Measurements from ENCODE around the gene C17orf50.
"Not testable (repeated sequence)": the region's sequence is repeated elsewhere in the genome, so short reads cannot be mapped to it uniquely, and the experiment has no call there.

Gene C17orf50

DNA sequence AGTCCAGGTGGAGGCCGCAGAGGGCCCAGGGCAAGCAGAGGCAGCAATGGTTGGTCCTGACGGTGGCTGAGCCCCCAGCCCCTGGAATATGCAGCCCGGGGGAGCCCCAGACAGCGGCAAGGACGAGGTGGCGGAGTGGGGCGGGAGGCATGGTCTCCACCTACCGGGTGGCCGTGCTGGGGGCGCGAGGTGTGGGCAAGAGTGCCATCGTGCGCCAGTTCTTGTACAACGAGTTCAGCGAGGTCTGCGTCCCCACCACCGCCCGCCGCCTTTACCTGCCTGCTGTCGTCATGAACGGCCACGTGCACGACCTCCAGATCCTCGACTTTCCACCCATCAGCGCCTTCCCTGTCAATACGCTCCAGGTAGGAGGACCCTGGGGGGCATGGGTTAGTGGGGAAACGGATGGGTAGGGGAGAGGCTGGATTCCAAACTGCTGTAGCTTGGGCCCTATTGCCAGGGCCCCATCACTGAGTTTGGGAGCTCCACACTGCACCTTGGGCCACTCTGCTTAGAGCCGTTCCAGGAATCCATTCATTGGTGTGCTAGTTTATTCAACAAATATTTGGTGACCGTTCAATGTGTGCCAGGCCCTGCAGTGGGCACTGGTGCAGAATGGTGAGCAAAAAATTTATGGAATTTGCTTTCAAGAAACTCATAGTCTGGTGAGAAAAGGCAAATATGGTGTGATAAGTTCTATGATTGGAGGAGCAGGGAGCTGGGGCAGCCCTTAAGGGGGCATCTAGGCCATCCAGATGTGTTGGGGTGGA is 25.5 kb upstream of the C17orf50 start:
- DNase-seq, result no peak

DNA sequence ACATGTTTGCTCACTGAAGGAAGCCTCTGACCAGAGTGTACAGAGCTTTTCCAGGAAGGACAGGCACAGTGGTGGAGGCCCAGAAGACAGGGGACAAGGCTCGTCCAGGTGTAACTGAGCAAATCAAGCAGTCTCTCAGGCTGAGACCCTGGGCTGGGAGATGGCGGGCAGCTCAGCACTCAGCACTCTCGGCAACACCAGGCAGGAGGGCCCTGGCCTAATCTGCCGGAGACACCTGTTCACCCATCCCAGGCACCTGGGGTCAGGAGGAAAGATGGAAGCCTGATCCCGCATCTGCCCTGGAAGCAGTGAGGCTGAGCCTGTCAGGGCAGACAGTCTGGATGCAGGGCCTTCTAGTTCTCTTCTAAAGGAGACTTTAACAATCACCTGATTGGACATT is 24.5 kb upstream of the C17orf50 start:
- DNase-seq, result no peak

DNA sequence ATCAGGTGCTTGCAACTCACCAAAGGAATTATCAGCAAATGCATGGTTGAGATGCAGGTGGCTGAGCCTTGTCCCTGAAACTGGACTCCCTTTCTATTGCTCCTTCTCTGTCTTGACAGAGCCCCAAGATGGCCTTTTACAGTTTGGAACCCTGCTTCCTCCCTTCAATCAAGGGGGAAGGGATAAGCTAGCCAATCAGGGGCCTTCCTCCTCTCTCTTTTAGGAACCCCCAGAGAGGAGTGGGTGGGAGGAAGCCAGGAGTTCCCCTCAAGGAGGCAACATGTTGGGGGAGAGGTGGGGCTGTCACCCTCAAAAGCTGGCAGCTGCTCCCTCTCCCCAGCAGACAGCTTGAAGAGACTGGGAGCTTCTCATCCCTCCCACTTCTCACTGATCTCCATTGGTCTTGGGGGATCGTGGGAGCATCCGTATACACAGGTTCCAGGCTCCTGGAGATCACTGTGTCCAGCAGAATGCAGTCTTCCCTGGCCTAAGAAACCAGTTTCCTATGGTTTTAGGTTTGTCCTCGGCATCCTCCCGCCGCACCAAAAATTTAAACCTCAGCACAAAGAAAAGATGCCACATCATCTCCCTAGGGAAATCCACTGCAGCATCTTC is 22.1 kb upstream of the C17orf50 start:
- no peak for DNase-seq

DNA sequence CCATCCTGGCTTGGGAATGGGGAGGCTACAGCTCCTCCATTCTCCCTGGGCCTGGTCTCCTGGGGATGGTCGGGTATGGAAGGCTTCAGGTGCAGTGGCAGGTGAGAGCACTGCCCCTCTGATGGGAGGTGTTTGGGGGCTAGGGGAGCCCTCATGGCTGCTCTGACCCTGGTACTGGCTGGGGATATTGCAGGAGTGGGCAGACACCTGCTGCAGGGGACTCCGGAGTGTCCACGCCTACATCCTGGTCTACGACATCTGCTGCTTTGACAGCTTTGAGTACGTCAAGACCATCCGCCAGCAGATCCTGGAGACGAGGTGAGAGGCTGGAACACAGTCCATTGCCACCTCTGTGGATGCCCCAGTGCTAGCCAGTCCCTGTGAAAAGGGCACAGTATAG is 20.5 kb upstream of the C17orf50 start:
- no peak for DNase-seq

DNA sequence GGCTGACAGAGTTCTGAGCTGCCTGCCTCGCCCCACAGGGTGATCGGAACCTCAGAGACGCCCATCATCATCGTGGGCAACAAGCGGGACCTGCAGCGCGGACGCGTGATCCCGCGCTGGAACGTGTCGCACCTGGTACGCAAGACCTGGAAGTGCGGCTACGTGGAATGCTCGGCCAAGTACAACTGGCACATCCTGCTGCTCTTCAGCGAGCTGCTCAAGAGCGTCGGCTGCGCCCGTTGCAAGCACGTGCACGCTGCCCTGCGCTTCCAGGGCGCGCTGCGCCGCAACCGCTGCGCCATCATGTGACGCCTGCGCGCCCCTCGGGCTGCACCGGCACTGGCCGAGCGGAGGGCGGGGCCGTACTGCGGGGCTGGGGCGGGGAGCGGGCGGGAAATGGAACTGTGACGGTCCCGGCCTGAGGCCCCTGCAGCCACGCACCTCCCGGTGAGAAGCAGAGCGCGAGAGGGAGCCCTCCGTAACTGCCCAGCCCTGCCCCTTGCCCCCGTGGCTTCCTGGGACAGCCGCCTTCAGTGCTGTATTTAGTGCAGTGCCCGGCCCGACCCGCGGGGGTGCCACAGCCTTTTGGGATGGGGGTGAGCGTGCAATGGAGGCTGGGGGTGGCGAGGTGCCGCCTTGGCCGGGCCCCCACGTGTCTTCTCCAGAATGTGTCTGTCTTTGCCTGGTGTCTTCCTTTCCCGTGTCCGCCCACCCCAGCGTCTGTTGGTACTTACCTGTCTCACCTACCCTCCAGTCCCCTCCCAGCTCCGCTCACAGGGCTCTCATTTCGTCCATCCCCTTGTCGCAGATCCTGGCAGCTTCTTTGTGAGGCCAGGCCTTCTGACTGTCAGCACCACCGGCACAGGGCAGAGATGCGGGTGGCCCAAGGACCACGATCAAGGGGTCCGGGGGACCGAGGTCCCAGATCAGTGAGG is 19.4 kb upstream of the C17orf50 start:
- DNase-seq, result no peak

DNA sequence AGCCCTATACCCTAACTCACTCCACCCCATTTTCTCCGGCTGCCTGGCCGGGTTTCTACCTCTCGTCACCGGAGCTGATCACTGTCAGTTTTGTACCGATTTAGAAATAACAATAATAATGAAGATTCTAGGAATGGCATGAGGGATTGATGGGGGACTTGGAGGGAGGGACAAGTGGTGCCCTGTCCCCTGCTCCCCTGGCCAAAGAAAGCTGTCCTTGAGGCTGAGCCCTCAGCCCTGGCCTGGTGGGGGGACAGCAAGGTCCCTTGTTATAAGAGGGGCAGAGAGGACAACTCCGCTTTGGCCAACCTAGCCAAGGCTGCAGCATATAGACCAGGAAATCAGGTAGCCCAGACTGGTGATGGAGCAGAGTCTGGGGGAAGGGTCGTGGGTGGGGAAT is 18.2 kb upstream of the C17orf50 start:
- DNase-seq, result no peak

DNA sequence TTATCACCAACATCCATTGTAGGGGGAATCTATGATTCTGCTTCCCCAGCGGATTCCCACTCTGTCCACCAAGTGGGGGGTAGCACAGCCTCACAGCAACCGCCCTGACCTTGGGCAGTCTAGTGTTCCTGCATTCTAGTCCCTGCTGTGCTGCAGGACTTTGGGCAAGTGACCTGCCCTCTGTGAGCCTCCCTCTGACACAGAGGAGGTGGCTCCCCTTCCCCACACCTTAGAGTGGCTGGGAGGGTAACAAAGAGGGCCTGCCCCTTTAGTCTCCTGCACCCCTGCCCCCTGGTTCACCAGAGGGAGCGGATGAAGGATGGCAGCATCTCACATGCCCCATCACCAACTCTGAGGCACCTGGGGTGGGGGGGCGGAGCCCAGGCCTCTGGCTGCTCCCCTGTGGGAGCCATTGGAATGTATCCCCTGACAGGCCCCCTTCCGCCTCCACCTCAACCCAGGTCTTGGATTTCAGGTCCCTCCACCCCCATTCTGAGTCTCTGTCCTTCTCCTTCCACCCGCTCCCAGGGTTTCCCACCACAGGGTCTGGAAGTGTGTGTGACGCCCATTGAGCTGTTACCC is 17.7 kb upstream of the C17orf50 start:
- DNase-seq, result no peak

DNA sequence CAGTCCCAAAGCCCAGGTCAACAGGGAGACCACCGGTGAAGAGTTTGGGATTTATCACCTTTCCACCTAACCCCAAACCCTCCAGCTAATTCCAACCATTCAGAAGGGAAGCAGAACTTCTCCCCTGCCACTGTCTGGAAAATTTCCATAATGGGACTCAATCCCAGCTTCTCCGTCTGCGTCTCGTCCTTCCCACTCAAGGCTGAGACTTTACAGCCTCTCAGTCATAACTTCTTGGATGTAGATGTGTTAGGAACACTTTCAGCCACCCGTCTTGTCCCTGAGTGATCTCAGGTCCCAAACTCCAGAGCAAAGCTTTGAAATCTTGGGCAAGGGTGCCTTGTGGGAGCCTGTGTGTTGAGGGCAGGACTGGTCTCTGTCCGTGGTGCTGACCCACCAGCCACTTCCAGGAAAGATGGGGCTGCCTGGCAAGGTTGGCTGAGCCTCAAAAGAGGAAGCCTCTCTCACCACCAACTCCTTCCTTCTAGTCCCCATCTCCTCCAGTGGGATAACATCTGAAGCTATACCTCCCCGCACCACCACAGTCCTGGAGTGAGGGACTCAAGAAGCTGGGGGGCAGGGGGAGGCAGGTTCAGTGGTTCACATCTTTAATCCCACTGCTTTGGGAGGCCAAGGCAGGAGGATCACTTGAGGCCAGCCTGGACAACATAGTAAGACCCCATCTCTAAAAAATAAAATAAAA is 16.9 kb upstream of the C17orf50 start:
- no peak for DNase-seq

DNA sequence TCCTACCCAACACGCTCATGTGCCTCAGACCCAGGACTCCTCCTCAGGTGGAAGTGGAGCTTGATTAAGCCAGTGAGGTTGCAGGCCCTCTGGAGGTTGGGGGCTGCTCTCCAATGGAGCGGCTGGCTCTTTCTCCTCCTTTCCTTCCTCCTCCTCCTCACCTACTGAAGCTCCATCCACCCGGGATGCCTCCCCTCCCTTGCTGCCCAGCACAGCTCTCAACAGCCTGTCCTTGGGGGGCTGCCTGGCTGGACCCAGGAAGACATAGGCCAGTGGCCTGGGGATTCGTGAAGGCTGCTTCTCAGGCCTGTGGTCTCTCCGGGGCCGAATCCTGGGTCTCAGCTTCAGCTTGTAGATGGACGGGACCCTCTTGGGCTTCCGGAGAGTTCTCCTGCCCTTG is 15.9 kb upstream of the C17orf50 start:
- DNase-seq, result no peak

DNA sequence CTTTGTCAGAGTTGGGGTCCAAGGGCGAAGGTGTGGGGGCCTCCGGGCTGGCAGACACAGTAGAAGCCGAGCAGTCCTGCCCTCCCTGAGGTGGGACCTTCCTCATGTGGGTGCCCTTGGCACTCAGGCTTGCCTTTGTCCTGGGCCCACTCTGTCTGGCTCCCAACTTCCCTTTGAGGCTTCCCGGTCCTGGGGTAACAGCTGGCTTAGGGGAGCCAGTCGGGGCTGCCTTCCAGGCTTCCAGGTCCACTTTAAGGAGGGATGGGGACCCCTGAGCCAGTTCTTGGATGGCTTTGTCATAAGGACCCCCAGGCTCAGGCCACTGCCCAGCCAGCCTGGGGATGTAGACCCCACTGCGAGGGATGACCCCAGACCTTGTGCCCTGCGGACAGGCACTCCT is 15.4 kb upstream of the C17orf50 start:
- DNase-seq, result no peak

DNA sequence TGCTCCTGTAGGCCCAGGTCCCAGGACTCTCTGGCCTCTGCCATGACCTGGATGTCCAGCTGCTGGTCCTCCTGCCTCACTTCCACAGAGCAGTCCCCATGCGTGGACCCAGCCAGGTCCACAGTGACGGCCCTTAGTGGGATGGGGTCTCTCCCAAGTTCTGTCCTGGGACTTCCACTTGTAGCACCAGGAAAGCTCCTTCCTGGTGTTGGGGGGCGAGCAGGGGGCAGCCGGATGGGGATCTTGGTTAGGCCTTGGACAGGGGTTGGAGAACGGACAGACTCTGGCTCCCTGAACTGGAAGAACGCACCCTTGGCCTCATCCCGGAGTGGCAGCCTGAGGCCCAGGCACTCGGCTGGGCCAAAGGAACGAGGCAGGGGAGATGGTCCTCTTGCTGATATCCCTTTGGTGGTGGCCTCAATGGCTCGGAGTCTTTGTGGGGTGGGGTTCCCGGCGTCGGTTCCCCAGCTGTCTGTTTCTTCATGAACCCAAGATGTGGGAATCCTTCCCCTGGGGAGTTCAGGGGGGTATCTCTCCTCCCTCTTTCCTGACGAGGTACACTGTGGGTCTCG is 14.9 kb upstream of the C17orf50 start:
- DNase-seq, result no peak

DNA sequence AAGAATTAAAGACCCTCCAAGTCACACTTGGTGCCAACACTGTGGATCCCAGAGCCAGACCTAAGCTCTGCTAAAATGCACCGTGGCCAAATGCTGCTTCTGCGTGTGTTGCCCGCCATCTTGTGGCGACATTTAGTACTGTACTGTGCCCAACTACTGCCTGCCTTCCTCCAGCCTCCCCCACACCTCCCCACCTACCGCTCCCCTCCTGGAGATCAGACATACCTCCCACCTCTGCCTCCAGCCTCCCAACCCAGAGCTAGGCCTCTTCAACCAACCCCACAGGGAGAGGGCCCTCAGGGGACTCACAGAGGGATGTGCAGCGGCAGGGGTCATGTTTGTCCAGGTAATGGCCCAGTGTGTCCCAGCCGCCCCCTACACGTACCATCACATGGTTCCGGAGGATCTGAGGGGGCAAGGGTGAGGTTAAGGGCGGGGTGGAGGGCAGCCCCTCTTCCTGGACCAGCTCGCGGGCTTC is 13.1 kb upstream of the C17orf50 start:
- DNase-seq, result peak; percentile 69

DNA sequence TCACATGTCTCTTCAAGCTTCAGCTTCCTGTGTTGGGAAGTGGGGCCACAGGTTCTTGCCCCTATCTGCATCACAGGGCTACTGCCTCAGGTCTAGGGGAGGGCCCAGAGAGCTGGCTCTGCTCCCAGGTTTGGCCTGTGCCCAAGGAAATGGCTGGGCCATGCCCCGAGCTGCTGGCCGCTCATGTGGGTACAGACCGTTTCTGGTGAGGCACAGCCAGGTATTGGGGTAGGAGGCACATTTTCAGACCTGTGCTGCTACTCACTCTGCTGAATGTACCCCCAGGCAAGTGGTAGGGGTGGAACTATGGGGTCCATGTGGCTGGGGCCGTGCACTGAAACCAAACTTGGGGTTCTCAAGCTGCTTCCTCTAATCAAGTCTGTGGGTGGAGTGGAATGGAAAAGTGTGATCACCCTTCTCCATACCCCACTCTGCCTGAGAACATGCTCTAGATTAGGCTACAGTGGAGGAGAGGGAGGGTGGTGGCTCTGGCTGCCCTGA is 12.3 kb upstream of the C17orf50 start:
- no peak for DNase-seq

DNA sequence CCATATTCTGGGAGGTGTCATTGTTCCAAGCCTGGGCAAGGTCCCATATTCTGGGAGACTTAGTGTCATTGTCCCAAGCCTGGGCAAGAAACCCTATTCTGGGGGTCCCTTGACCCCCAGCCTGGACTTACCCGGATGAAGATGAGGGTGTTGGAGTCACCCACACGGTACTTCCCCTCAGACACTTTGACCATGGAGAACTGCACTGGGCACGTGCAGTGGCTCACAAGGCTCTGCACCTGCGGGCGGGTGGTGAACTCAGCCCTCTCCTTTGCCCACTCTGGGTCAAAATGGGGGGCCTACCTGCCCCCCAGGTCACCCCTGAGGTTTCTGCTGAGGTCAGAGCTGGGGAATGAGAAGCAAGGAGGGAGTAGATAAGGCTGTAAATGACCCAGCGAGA is 11.7 kb upstream of the C17orf50 start:
- no peak for DNase-seq

DNA sequence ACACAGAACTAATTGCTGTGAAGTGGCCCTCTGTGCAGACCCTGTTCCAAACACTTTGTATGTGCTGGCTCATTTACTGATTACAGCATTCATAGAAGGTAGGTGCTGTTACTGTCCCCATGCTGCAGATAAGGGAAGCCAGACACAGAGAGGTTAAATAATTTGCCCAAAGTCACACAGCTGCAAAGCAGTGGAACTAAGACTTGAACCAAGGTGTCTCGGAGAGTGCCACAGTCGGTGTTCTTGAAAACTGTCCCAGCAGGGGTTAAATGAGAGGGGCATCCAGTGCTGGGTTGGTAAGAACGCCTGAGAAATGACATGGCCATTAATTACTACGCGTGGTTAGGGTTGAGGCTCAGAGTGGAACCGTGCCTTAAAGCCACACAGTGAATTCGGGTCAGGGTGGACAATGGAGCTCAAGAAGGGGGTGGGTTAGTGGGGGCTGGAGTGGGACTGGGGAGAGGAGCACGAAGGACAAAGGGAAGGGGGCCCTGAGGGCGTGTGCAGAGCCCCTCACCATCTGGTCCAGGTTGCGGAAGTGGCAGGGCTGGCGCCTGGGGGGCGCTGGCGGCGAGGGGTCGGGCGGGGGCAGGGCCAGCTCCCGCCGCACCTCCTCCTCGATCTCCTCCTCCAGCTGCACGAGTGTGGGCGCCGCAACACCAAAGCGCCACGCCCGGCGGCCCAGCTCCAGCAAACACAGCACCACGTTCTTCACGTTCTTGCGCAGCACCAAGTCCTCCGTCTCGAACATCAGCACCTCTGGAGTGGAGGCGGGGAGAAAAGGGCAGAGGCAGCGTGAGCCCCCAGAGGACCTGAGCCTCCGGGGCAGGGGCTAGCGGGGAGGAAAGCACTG is 10.9 kb upstream of the C17orf50 start:
- DNase-seq, result no peak

DNA sequence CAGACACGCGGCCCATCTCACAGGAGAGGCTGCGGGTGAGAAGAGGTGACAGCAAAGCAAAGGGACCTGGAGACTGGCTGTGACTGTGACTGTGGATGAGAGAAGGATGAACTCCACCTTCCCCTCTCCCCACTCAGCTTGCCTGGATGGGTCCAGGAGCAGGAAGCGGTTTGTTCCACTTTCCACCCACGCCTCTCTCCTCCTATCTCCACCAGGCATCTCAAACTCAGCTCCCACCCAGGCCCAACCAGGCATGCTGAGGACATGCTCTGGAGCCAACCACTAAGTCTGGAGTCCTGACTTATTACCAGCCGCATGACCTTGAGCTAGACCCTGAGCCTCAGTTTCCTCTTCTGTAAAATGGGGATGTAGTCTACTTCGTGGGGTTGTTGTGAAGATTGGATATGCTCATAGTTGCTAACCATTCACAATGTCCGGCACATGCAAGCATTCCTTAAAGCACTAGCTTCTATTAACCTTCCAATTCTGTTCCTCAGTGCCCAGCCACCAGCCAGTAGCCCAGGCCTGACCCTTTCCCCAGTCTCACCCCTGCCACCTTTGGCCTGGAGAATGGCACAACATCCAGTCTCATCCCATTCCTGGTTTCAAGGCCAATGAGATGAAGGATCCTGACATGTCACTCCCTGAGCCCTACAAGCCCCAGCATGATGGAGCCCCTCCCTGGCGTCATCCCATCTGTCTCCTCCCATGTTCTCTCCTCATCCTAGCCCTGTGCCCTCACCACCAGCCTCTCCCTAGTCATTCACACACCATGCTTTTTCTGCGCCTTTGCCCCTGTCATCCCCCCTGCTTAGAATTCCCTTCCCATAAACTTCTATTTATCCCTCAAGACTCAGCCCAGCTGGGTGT is 9.9 kb upstream of the C17orf50 start:
- DNase-seq, result no peak

DNA sequence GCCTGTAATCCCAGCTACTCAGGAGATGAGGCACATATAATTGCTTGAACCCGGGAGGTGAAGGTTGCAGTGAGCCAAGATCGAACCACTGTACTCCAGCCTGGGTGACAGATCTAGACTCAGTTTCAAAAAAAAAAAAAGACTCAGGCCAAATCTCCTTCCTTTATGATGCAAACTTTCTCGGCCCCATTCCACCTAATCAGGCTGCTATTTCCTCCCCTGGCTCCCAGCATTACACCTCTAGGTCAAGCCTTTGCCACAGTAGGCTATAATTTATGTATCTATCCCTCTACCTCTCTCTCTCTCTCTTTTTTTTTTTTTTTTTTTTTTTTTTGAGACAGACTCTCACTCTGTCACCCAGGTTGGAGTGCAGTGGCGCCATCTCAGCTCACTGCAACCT is 9.1 kb upstream of the C17orf50 start:
- not testable (repeated sequence) for DNase-seq

DNA sequence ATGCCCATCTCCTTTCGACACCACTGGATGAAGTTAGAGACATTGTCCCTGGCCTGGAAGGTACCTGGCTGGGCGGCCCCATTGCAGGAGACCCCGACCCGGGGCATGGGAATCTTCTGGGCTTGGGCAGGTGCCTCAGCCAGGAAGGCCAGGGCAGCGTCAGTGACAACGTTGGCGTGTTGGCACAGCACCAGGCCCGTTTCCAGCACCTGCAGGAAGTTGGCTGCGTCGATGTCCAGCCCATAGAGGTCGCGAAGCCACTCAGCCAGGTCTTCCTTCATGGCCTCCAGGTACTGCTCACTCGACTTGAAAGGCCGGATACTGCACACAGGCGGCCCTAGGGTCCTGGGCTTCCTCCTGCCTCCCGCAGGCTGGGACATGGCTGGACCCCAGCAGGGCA is 8.2 kb upstream of the C17orf50 start:
- DNase-seq, result no peak

DNA sequence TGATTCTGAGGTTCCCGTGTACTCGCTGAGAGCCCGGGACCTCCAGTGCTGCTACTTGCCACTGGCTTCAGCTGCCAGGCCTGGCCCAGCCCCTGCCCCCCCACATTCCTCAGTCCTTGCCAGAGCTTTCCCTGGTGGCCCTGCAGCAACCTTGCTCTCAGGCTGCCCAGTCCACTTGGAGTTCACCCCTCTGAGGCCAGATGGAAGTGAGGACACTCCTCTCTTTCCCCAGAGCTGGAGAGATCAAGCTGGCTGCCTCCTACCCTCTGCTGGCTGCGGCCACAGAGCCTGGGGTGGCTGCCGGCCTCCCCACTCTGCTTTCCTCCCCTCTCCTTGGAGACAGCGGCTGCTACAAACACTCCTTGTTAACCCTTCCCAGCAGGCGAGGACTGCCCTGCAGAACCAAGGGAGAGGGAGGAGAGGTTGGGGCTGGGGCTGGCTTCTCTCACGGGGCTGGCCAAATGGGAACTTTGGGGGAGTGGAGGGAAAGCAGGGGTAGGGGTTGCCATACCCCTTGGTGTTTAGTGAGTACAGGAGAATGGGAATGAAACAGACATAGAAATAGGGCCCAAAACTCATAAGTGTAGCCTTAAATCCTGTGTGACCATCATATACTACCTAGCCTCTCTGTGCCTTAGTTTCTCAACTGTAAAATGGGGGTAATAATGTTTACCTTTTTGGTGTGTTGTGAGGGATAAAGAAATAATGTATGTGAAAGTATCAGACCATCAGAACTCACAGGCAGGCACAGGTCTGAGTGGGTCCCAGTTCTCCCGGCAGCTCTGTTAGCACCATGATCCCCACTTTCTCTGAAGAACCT is 7.5 kb upstream of the C17orf50 start, which contains the start of gene GAS2L2:
Gene GAS2L2 (minus strand): TSS at position 295 of the 820 bp plus-strand sequence. CDS start 389 bp downstream, outside the sequence.
- DNase-seq, result no peak

All from CD4-positive, alpha-beta T cell treated with Interferon gamma for 1 hour (primary cell).